HG02610 (cell line): ENCODE results near the gene PEPD.

Experiments
- ATAC-seq: cut with Tn5 transposase; IDR thresholded peaks from one replicate; pipeline ENCODE4 v1.9.1; 2021; ENCODE audit warnings: mild to moderate bottlenecking, moderate library complexity; ENCODE audit not compliant: unreplicated experiment

The PEPD gene

GRCh38 chr19:33441828-33442227, 79.8 kb downstream of the PEPD start:
- no peak for ATAC-seq

DNA sequence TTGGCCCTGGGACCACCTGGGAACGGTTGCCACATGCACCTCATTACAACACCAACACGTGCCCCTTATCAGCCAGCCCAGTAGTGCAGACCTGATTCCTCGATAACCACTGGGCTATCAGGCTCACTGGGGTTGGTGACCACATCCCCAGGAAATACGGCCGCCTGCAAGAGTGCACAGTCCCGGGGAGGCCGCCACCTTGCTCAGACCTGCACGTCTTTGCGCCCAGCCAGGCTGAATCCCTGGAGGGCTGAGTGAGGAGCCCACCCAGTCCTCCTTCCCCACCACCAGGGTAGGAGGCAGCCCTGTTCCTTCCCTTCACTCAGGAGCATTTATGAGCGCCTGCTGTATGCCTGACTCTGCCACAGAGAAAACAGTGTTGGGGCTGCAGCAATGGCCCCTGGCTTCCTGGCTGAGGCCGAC, 80.3 kb downstream of the PEPD start:
- ATAC-seq, result no peak

DNA sequence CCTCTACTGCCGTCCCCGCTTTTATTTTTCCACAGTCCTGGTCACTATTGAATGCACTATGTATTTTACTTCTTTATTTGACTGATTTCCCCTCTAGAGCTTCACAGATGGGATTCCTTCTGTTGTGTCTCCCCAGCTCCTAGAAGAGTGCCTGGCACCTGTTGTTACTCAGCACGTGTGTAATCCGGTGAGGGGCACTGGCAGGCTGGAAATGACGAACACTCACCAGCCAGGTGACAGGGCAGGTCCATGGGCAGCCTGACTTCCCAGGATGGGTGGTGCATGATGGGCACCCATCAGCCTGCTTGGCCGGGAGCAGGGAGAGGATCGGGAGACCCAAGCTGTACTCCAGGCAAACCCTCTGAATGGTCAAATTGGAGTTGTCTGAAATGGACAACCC, 80.9 kb downstream of the PEPD start:
- no peak for ATAC-seq

DNA sequence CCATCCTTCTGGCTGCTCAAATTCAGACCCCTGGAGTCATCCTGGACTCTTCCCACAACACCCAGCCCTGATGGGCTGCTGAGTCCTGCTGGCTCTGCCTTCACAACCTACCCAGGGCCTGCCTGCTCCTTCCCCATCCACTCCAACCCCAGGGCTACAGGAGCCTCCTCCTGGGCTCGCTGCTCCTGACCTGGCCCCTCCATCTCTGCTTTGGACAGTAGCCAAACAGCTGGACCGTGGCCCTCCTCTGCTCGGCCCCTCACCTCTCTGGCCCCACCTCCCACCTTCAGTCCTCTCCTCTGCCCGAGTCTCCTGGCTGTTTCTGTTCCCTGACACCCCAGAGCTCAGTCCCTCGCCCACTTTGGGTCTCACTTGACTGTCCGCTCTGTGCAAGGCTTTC, 81.3 kb downstream of the PEPD start:
- no peak for ATAC-seq

DNA sequence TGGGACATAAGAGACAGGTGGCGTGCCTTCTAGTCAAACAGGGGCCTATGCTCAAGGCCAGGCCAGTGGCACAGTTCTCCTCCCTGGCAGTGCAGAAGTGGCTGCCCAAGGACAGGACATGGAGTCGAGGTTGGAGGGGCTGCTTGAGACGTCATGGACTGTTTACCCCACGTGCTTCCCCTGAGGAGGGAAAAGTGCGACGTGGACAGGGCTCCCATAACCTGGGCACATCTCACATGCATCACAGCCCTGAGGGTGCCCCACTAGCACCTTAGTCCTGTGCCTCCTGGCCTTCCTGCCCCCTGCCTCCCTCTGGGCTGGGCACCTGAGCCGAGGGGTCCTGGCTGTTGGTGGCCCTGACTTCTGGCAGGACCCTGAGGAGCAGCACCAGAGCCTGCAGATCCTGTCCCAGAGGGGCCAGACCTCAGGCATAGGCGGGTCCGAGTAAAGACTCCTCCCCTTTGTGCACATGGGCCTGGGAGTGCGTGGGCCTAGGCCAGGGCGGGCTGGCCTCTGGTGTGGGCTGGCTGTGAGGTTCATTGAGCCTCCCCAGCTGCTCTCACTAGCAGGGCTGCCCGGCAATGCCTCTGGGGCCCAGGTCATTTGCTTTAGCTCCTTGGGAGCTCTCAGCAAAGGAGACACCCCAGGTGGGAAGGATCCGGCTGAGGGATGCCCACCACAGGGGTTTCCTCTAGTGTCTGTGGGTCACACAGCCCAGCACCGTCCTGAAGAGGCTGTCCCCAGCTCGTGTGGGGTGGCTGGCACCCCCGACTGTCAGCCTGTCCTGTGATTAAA, 82.4 kb downstream of the PEPD start:
- ATAC-seq, result no peak

- no peak for ATAC-seq
Measured at GRCh38 chr19:33437821-33438671, 83.5 kb downstream of the PEPD start.

DNA sequence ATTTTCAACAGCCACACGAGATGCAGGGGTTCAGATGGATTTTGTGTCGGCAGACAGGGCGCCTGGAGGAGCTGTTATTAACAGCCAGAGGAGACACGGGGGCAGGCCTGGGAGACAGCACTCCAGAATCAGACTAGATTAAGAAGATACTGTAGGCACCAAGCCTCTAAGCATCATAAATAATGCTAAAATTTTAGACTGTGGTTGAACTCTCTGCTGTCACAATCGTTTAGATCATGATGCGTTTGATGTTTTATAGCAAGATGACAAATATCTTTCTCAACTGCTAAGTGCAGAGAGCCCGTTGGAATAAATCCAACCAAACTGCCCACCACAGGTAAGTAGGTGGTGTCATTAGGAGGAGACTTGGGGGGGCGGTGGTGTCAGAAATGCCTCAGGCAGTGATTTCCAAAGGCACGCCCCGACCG, 84.2 kb downstream of the PEPD start:
- no peak for ATAC-seq

DNA sequence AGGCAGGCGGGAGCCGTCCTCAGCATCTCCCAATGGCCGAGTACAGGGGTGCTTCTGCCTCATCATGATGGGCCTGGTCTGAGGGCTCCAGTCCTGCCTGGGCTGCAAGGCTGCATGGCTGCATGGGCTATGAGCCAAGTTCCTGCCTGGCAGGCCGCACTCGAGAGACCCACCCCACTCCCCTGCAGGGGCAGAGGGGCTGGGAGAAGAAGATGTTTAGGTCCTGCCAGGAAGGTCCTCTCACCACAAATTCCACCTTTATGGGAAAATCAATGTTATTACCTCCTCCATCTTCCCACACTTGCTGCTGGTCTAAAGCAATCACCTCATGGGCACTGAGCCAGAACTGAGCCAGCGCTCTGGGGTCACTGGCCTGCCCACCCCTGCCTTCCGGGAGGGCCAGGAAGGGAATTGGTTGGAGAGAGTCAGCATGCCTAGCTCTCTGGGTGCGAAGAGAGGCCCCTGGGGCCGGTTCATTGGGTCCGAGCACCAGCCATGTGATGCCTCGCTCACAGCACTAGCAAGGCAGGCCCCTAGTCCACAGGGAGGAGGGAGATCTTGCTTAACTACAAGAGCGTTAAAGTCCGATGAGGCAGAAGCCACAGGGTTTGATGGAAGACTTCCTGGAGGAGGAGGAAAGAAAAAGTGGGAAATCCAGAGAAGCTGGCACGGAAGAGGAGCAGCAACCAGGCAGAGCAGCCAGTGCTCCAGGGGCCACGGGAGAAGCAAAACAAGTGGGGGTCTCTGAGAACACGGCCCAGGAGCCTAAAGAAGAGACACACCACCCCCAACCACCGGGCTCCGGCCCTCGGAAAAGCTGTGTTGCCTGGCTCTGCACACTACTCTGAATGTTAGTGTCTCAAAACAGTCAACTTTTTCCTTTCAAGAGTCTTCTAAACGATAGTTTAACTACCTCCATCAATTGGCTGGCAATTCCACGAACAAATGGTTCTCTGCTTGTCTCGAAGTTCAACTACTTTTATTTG, 84.9 kb downstream of the PEPD start:
- ATAC-seq, result no peak

GRCh38 chr19:33435706-33436359, 85.8 kb downstream of the PEPD start:
- no peak for ATAC-seq

GRCh38 chr19:33434886-33435705, 86.5 kb downstream of the PEPD start:
- ATAC-seq, result no peak

- no peak for ATAC-seq
Measured at GRCh38 chr19:33434069-33434885, 87.3 kb downstream of the PEPD start.

DNA sequence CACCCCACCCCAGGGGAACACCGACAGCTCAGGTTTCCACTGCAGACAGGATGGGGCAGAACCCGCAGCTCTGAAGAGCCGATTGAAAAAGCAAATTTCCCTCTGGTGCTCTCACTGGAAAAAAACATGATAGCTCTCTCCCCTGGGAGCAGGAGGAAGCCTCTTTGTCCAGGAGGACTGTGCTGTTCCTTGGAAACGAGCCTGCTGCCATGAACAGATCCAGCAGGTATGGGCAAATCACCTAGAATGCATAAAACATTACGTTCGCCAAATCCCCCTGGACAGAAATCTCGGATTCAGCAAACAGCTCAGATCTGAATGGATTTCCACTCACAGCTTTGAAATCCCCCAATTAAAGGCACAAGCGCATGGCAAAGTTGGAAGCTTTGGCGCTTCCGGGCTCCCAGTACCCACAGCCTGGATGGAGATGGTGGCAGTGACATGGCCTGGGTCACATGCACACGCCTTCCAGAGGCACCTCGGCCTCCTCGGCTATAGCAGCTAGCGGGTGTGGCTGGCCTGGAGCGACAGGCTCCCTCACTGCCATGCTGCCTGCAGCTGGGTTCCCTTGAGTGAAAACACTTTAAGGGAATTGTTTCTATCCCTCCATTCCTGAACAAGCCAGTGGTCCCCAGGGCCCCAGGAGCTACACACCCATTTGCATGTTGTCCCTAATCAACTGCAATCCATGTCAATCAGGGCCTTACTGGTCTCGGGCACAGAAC, 89.0 kb downstream of the PEPD start:
- no peak for ATAC-seq

- ATAC-seq, result no peak
Measured at GRCh38 chr19:33432015-33432414, 89.6 kb downstream of the PEPD start.

GRCh38 chr19:33430674-33431277, 90.8 kb downstream of the PEPD start:
- ATAC-seq, result no peak

DNA sequence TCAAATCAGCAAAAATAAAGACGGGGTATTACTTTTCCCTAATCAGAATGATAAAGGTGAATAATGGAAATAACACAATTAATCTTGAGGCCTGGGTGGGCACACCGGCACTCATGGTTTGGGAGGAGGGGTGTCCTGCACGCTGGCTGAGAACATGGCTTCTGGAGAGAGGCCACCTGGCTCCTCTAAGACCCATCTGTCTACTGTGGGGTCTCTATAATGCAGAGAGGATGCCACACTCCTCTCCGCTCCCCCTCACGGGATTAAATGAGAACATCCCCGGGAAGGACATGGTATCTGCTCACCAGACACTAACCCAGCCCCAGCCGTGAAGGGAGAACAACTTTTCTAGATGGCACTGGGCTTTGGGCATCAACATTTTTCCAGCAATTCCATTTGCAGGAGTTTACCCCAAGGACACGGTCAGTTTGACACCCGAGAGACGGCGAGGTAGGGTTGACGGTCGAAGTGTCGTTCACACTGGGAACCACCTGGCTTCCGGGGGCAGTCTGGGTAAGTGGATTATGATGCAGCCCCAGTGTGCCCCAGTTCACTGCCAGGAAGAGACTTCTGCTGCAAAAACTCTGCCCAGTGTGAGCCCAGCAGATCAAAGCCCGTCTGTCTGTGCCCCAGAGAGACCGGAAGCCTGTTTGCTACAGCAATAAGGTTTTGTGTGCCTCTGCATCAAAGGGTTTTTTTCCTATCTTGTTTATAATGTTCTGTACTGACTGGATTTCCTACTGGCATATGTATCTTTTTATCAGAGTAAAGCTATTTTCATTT, 91.5 kb downstream of the PEPD start:
- ATAC-seq, result no peak

GRCh38 chr19:33428627-33429125, 92.9 kb downstream of the PEPD start:
- ATAC-seq, result no peak
